Measurements from ENCODE around the gene KRTAP4-4. TPM values are rescaled to one million over a fixed set of nuclear protein-coding genes. Genes with fewer than 3 reads are reported as not detected.

The KRTAP4-4 gene
- total and polyA plus RNA-seq, 2 of the 4 experiments (the other 2 are of a cell fraction) = not detected

GRCh38 chr17:41185001-41185400 is 24.5 kb upstream of the KRTAP4-4 start:
- TF ChIP-seq CTCF (conservative IDR thresholded peaks at IDR 0.05; ENCODE audit: low read depth, low read length) = no peak
- no peak for TF ChIP-seq USF2 (IDR thresholded peaks at IDR 0.05; ENCODE audit: low read depth, low read length)
- no peak for TF ChIP-seq MAZ (IDR thresholded peaks at IDR 0.05; ENCODE audit: borderline replicate concordance, low read depth, low read length)
- no peak for TF ChIP-seq ELK1 (IDR thresholded peaks at IDR 0.05; ENCODE audit: borderline replicate concordance, low read depth, low read length)
- TF ChIP-seq MXI1 (IDR thresholded peaks at IDR 0.05; ENCODE audit: borderline replicate concordance, low read depth, low read length) = no peak
- no peak for TF ChIP-seq RAD21 (IDR thresholded peaks at IDR 0.05; ENCODE audit: low read length)
- no peak for TF ChIP-seq RFX5 (IDR thresholded peaks at IDR 0.05; ENCODE audit: low read depth, low read length)
- no peak for TF ChIP-seq CHD1 (IDR thresholded peaks at IDR 0.05; ENCODE audit: low read depth, low read length)
- TF ChIP-seq BHLHE40 (IDR thresholded peaks at IDR 0.05; ENCODE audit: low read depth, low read length) = no peak
- no peak for TF ChIP-seq CEBPB (IDR thresholded peaks at IDR 0.05; ENCODE audit: low read depth, low read length)
- no peak for TF ChIP-seq SMC3 (IDR thresholded peaks at IDR 0.05; ENCODE audit: low read depth, low read length)
- TF ChIP-seq POLR2A (IDR thresholded peaks at IDR 0.05; ENCODE audit: low read depth, low read length) = no peak
- no peak for TF ChIP-seq RCOR1 (IDR thresholded peaks at IDR 0.05; ENCODE audit: insufficient replicate concordance, low read length)
- no peak for TF ChIP-seq FOS (IDR thresholded peaks at IDR 0.05; ENCODE audit: low read depth, low read length)
- no peak for TF ChIP-seq MAFK (IDR thresholded peaks at IDR 0.05; ENCODE audit: low read depth, low read length)
- TF ChIP-seq NFE2L2 (IDR thresholded peaks at IDR 0.05; ENCODE audit: low read depth, low read length) = no peak
- no peaks in the 10 kb centered on the region for H3K36me3 ChIP-seq (ENCODE audit: control insufficient read depth, insufficient read depth, low read length)
- H3K4me2 ChIP-seq (ENCODE audit: low read depth, low read length) = no peak overlapping the region
- H3K27me3 ChIP-seq (ENCODE audit: control insufficient read depth, insufficient read depth, low read length) = peaks cover 4% of the 10 kb centered on the region
- no peak overlapping the region for H3K4ac ChIP-seq (ENCODE audit: low read depth, low read length)
- no peaks in the 10 kb centered on the region for H4K20me1 ChIP-seq (ENCODE audit: insufficient read depth, low read length)
- no TSS peak for BruUV-seq (replicated peaks)
- ChIA-PET CTCF (no interaction called here), POLR2A (ENCODE audit: unreplicated experiment) (no interaction called here)
- no peak overlapping the region for H4K8ac ChIP-seq (ENCODE audit: low read depth in 2 of 2, low read length in 2 of 2)
- ATAC-seq (ENCODE audit: low read depth) = no peak
- intact Hi-C loops (cut with micrococcal nuclease) = no loop called here
- no peak overlapping the region for H2BK120ac ChIP-seq (ENCODE audit: low read depth, low read length)
- no peak overlapping the region for H2BK20ac ChIP-seq (ENCODE audit: low read depth, low read length)
- no peak overlapping the region for H2AFZ ChIP-seq (replicated peaks; ENCODE audit: low read length, poor library complexity)
- no peak overlapping the region for H4K91ac ChIP-seq (ENCODE audit: insufficient read depth, low read depth, low read length)
- no peak overlapping the region for H3K23ac ChIP-seq (ENCODE audit: low read depth, low read length)
- no peak overlapping the region for H2BK5ac ChIP-seq (ENCODE audit: low read depth, low read length, poor library complexity, severe bottlenecking)
- in situ Hi-C loops (cut with MboI; ENCODE audit: low sequenced_read_pairs) = no loop called here
- dilution Hi-C loops (cut with HindIII; ENCODE audit: low sequenced_read_pairs, unreplicated experiment) = no loop called here
- H3K18ac ChIP-seq (ENCODE audit: low read depth, low read length) = no peak overlapping the region
- no peak overlapping the region for H3K9ac ChIP-seq (ENCODE audit: low read depth, low read length)
- no peaks in the 10 kb centered on the region for H3K9me1 ChIP-seq (ENCODE audit: insufficient read depth, low read length)
- H2AK9ac ChIP-seq (replicated peaks; ENCODE audit: low read depth, low read length, poor library complexity) = no peak overlapping the region
- H3K4me1 ChIP-seq (ENCODE audit: control insufficient read depth, insufficient read depth, low read length) = no peaks in the 10 kb centered on the region
- no peak overlapping the region for H3K4me3 ChIP-seq (ENCODE audit: insufficient read depth, low read depth, low read length)
- no peaks in the 10 kb centered on the region for H3K79me1 ChIP-seq (ENCODE audit: low read depth in 1 of 2, low read length in 2 of 2)
- H2BK15ac ChIP-seq (ENCODE audit: low read depth, low read length) = no peak overlapping the region
- no peak for DNase-seq
- no peak overlapping the region for H4K5ac ChIP-seq (ENCODE audit: low read depth, low read length)
- H3K9me3 ChIP-seq (ENCODE audit: control insufficient read depth, insufficient read depth, low read length) = no peaks in the 10 kb centered on the region; the same call in 1 of the 2 replicates
- WGBS, 2 experiments (ENCODE audit: extremely low coverage in 2 of 2, insufficient read length in 1 of 2) = no CpG with 5 or more reads among the region's 1 CpG
- H3K14ac ChIP-seq (replicated peaks; ENCODE audit: low read depth, low read length) = no peak overlapping the region
- H2AK5ac ChIP-seq (ENCODE audit: low read depth, low read length) = no peak overlapping the region
- no peak overlapping the region for H3K56ac ChIP-seq (ENCODE audit: extremely low read depth, insufficient read depth, low read length)
- no peak overlapping the region for H3K27ac ChIP-seq (ENCODE audit: insufficient read depth, low read length)
